Esophagus muscularis mucosa (tissue), 4 donors: Measurements from ENCODE around the gene RAMACL. TPM values are rescaled to one million over a fixed set of nuclear protein-coding genes. Genes with fewer than 3 reads are reported as not detected.

Source experiments
- DNase-seq: peaks from one replicate; pipeline ENCODE4 v3.0.0-alpha.2; 2017; ENCODE audit errors: extremely low spot score
- H3K27ac ChIP-seq, 4 donors: fragments of 200-600 bp; sonication (generic); replicated peaks in 1 of 4; 1 replicate in 3 of 4; 2 replicates in 1 of 4; pipeline ENCODE4 v1.5.1; 2016 to 2019; ENCODE audit warnings: mild to moderate bottlenecking in 1 of 4
- H3K27me3 ChIP-seq, 4 donors: fragments of 200-600 bp; sonication (generic); one replicate each; pipeline versions ENCODE4 v1.5.1 to v1.6.0; 2016 to 2019
- H3K36me3 ChIP-seq, 4 donors: fragments of 200-600 bp; sonication (generic); one replicate each; pipeline ENCODE4 v1.5.1; 2016 to 2019
- H3K4me1 ChIP-seq, 4 donors: fragments of 200-600 bp; sonication (generic); one replicate each; pipeline ENCODE4 v1.5.1; 2016 to 2019
- H3K4me3 ChIP-seq, 4 donors: fragments of 200-600 bp; sonication (generic); 1 replicate in 2 of 4; 2 replicates in 2 of 4; pipeline ENCODE4 v1.5.1; 2016 to 2019; ENCODE audit warnings: mild to moderate bottlenecking in 4 of 4, moderate library complexity in 1 of 4
- H3K9me3 ChIP-seq, 4 donors: fragments of 200-600 bp; sonication (generic); 1 replicate in 3 of 4; 2 replicates in 1 of 4; pipeline ENCODE4 v1.5.1; 2016 to 2019
- EP300 ChIP-seq: sonication (generic); formaldehyde crosslinking; IDR thresholded peaks from one replicate; pipeline ENCODE4 v1.6.1; 2017; ENCODE audit warnings: antibody characterized with exemption
- POLR2A ChIP-seq: fragments of 450-650 bp; IDR thresholded peaks from one replicate; pipeline ENCODE4 v1.6.1; 2017; ENCODE audit warnings: antibody characterized with exemption, moderate library complexity, mild to moderate bottlenecking, low read depth
- POLR2AphosphoS5 ChIP-seq, 2 donors: sonication (generic); formaldehyde crosslinking; IDR thresholded peaks; one replicate each; pipeline ENCODE4 v1.6.1; 2017; ENCODE audit warnings: antibody characterized with exemption in 2 of 2
- WGBS: methylation state at CpG from one replicate; pipeline ENCODE4 v1.1.5; 2018; 5-methylcytosine and 5-hydroxymethylcytosine counted together
- intact Hi-C: fragments of 100-400 bp; cut with DNase I; formaldehyde crosslinking; loops from one replicate; pipeline ENCODE4 v1.15.1; 2023
- total RNA-seq, 4 donors: library from RNA; depleted of rRNA; stranded (reverse); fragments of >200 nt; gene quantifications; one replicate each; pipeline versions ENCODE4 v1.1.0 to v1.2.1, GENCODE V29; 2016
- TF ChIP-seq, protein P1 (sequence below), 3 experiments: fragments of 200-600 bp in 2 of 3; fragments of 450-650 bp in 1 of 3; sonication (generic) in 2 of 3; IDR thresholded peaks; one replicate each; pipeline ENCODE4 v1.5.1; 2017 to 2019; ENCODE audit warnings: antibody characterized with exemption in 3 of 3, mild to moderate bottlenecking in 2 of 3, moderate library complexity in 1 of 3

RAMACL gene
- total RNA-seq, 4 donors from 2014 or later, result 1.2 to 2.9 (median 2.1) TPM

GRCh38 chr6:166618866-166619761 lies 32.6 kb upstream of the RAMACL start:
- H3K36me3 ChIP-seq, result peaks cover 0 to 14% (median 10%) of the 10 kb centered on the region in 4 donors
- H3K27ac ChIP-seq, result peak overlapping the region; percentile 73 to 79 (median 77)
- 92% methylated on average over 27 of the region's 27 CpGs for WGBS
- H3K27me3 ChIP-seq, result no peaks in the 10 kb centered on the region
- H3K4me1 ChIP-seq, result peaks cover 67 to 92% (median 81%) of the 10 kb centered on the region in 4 donors
- H3K4me3 ChIP-seq, result no peak overlapping the region
- intact Hi-C loops, result no loop called here
- no peak for DNase-seq
- TF ChIP-seq, protein P1, sequence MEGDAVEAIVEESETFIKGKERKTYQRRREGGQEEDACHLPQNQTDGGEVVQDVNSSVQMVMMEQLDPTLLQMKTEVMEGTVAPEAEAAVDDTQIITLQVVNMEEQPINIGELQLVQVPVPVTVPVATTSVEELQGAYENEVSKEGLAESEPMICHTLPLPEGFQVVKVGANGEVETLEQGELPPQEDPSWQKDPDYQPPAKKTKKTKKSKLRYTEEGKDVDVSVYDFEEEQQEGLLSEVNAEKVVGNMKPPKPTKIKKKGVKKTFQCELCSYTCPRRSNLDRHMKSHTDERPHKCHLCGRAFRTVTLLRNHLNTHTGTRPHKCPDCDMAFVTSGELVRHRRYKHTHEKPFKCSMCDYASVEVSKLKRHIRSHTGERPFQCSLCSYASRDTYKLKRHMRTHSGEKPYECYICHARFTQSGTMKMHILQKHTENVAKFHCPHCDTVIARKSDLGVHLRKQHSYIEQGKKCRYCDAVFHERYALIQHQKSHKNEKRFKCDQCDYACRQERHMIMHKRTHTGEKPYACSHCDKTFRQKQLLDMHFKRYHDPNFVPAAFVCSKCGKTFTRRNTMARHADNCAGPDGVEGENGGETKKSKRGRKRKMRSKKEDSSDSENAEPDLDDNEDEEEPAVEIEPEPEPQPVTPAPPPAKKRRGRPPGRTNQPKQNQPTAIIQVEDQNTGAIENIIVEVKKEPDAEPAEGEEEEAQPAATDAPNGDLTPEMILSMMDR (IDR thresholded peaks at IDR 0.05), result no peak
- no peak for TF ChIP-seq EP300
- no peak for TF ChIP-seq POLR2AphosphoS5 (IDR thresholded peaks at IDR 0.05)
- no peak for TF ChIP-seq POLR2A
- H3K9me3 ChIP-seq, result no peaks in the 10 kb centered on the region

- H3K27ac ChIP-seq, result peak overlapping the region in 2 of 4 donors; percentile 73 to 79
- WGBS, result 91% methylated on average over 4 of the region's 4 CpGs
- intact Hi-C loops, result no loop called here
- no peaks in the 10 kb centered on the region for H3K27me3 ChIP-seq
- no peak overlapping the region for H3K4me3 ChIP-seq
- no peaks in the 10 kb centered on the region for H3K9me3 ChIP-seq
- H3K4me1 ChIP-seq, result peaks cover 67 to 90% (median 81%) of the 10 kb centered on the region in 4 donors
- TF ChIP-seq EP300, result no peak
- peaks cover 0 to 14% (median 10%) of the 10 kb centered on the region in 4 donors for H3K36me3 ChIP-seq
- DNase-seq, result no peak
Measured at GRCh38 chr6:166618251-166618650, 31.8 kb upstream of the RAMACL start.

- Histone ChIP-seq H3K4me1 (peaks cover 62 to 90% (median 83%) of the 10 kb centered on the region in 4 donors), H3K27me3 (no peaks in the 10 kb centered on the region), H3K4me3 (no peak overlapping the region), H3K9me3 (no peaks in the 10 kb centered on the region), H3K36me3 (peaks cover 0 to 14% (median 10%) of the 10 kb centered on the region in 4 donors), H3K27ac (peak overlapping the region in 1 of 4 donors; percentile 73)
- DNase-seq, result no peak
- WGBS, result 95% methylated on average over 7 of the region's 7 CpGs
- intact Hi-C loops, result no loop called here
- TF ChIP-seq EP300, result no peak
- TF ChIP-seq, protein P1 (IDR thresholded peaks at IDR 0.05), result no peak
Measured at GRCh38 chr6:166617359-166617758, 30.9 kb upstream of the RAMACL start.

DNA sequence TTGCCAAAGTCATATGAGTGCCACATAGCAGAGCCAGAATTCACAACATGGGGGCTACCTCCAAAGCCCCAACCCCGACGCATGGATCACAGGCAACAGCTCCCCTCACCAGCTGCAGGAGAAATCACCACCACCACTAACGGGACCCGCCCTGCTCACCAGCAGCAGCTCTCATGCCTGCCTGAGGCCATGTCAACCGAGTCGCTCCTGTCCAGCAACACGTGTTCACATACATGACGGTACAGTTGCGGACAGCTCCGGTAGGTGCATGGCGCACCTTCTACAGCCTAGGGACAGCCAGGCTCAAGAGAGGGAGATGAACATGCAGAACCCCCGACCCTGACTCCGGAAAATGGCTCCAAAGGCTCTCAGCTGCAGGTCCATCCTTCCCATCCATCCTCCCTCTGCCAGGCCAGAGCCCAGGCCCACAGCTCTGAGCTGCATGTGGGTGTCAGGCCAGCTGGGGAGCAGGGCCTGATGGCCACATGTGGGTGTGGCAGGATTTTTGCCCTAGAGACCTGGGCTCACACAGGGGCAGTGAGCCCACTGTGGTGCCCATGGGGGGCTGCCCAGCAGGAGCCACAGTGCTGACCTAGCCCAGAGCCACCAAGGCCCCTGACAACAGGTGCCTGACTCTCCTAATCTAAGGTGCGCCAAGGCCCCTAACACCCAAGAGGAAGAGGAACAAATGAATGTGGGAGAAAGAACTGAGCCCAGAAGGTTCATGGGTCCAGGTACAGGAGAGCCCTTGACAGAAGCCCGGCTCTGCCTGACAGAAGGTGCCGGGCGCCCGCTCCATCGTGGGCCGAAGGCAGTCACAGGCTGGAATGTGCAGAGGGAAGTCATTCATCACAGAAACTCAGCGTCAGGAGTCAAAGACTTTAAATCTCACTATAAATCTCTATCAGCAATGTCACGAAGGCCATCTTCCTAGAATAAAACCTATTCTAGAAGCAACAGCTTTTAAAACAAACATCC lies 30.1 kb upstream of the RAMACL start:
- H3K27me3 ChIP-seq, result no peaks in the 10 kb centered on the region

More for the DNA sequence above, 30.1 kb upstream of the RAMACL start:
- intact Hi-C loops, result no loop called here
- Histone ChIP-seq H3K9me3 (no peaks in the 10 kb centered on the region), H3K36me3 (peaks cover 0 to 14% (median 10%) of the 10 kb centered on the region in 4 donors), H3K4me1 (peaks cover 60 to 85% (median 83%) of the 10 kb centered on the region in 4 donors), H3K27ac (peak overlapping the region in 2 of 4 donors; percentile 38 to 74), H3K4me3 (no peak overlapping the region)
- no peak for TF ChIP-seq POLR2AphosphoS5 (IDR thresholded peaks at IDR 0.05)
- TF ChIP-seq EP300, result no peak
- no peak for TF ChIP-seq POLR2A
- TF ChIP-seq, protein P1 (IDR thresholded peaks at IDR 0.05), result no peak
- 97% methylated on average over 21 of the region's 22 CpGs for WGBS
- no peak for DNase-seq
